GM19193 (cell line): ENCODE results near the gene APH1B.

Experiments
- POLR2A ChIP-seq: IDR thresholded peaks from 4 replicates; pipeline ENCODE4 v1.6.1; 2011; ENCODE audit not compliant: insufficient read depth, insufficient read length; ENCODE audit errors: extremely low read depth

The APH1B gene

GRCh38 chr15:63330926-63331325 is 53.5 kb downstream of the APH1B start:
- TF ChIP-seq POLR2A = no peak

- TF ChIP-seq POLR2A = no peak
Measured at GRCh38 chr15:63331456-63331855, 54.1 kb downstream of the APH1B start.

GRCh38 chr15:63332367-63333124 is 55.1 kb downstream of the APH1B start:
- TF ChIP-seq POLR2A = no peak

GRCh38 chr15:63334821-63335220 is 57.4 kb downstream of the APH1B start:
- TF ChIP-seq POLR2A = no peak

- no peak for TF ChIP-seq POLR2A
Measured at GRCh38 chr15:63335543-63336240, 58.3 kb downstream of the APH1B start.

GRCh38 chr15:63337046-63337445 is 59.6 kb downstream of the APH1B start:
- TF ChIP-seq POLR2A = no peak

- TF ChIP-seq POLR2A = no peak
Measured at GRCh38 chr15:63338170-63338569, 60.8 kb downstream of the APH1B start.

- TF ChIP-seq POLR2A = no peak
Measured at GRCh38 chr15:63339006-63339766, 61.8 kb downstream of the APH1B start.

GRCh38 chr15:63339836-63340235 is 62.4 kb downstream of the APH1B start:
- no peak for TF ChIP-seq POLR2A

- no peak for TF ChIP-seq POLR2A
Measured at GRCh38 chr15:63340353-63340752, 62.9 kb downstream of the APH1B start.

- TF ChIP-seq POLR2A = no peak
Measured at GRCh38 chr15:63340878-63341277, 63.5 kb downstream of the APH1B start.

- no peak for TF ChIP-seq POLR2A
Measured at GRCh38 chr15:63341898-63342297, 64.5 kb downstream of the APH1B start.

- TF ChIP-seq POLR2A = no peak
Measured at GRCh38 chr15:63344731-63345390, 67.5 kb downstream of the APH1B start.

GRCh38 chr15:63345391-63345752 is 68.0 kb downstream of the APH1B start:
- no peak for TF ChIP-seq POLR2A
